Body of pancreas (tissue), 4 donors: ENCODE data around the gene MAP1B. TPM values are rescaled to one million over a fixed set of nuclear protein-coding genes. Genes with fewer than 3 reads are reported as not detected.

ENCODE experiments used
- ATAC-seq: fragments of 150-250 bp; one replicate; pipeline ENCODE4 v1.9.1; 2016
- DNase-seq, 4 donors: peaks; one replicate each; pipeline ENCODE4 v3.0.0-alpha.2; 2019
- H3K27ac ChIP-seq, 4 donors: fragments of 200-600 bp; sonication (generic); 1 replicate in 3 of 4; 2 replicates in 1 of 4; pipeline versions ENCODE4 v1.5.1 to v1.6.1; 2016 to 2019; ENCODE audit warnings: mild to moderate bottlenecking in 1 of 4, mixed read lengths in 1 of 4, moderate library complexity in 1 of 4
- H3K27me3 ChIP-seq, 2 donors: fragments of 200-600 bp; sonication (generic); one replicate each; pipeline ENCODE4 v1.6.0; 2016; ENCODE audit warnings: mild to moderate bottlenecking in 1 of 2
- H3K36me3 ChIP-seq, 2 donors: fragments of 200-600 bp; sonication (generic); replicated peaks in 1 of 2; 2 replicates each; pipeline ENCODE4 v1.5.1; 2016; ENCODE audit warnings: low read depth in 2 of 2; ENCODE audit not compliant: insufficient read depth in 1 of 2
- H3K4me1 ChIP-seq: fragments of 200-600 bp; sonication (generic); one replicate; pipeline ENCODE4 v1.6.0; 2016
- H3K4me3 ChIP-seq, 2 donors: fragments of 200-600 bp; sonication (generic); 1 replicate in 1 of 2; 2 replicates in 1 of 2; pipeline ENCODE4 v1.5.1; 2016 to 2019
- H3K9me3 ChIP-seq, 3 donors: fragments of 200-600 bp; sonication (generic); 1 replicate in 2 of 3; 2 replicates in 1 of 3; pipeline ENCODE4 v1.5.1; 2016
- POLR2A ChIP-seq, 3 donors: fragments of 450-650 bp; IDR thresholded peaks; one replicate each; pipeline ENCODE4 v1.6.1; 2016; ENCODE audit warnings: antibody characterized with exemption in 3 of 3, mild to moderate bottlenecking in 2 of 3
- WGBS, 2 donors: methylation state at CpG; one replicate each; pipeline ENCODE4 v1.1.5; 2017; 5-methylcytosine and 5-hydroxymethylcytosine counted together
- intact Hi-C: fragments of 100-400 bp; cut with DNase I; formaldehyde crosslinking; loops from one replicate; pipeline ENCODE4 v1.15.1; 2023
- total RNA-seq, 2 donors: library from RNA; depleted of rRNA; stranded (reverse); fragments of >200 nt; gene quantifications; one replicate each; pipeline ENCODE4 v1.1.0, GENCODE V29; 2016
- TF ChIP-seq, protein P1 (sequence below), 7 experiments: fragments of 450-650 bp in 4 of 7; fragments of 200-600 bp in 3 of 7; sonication (generic) in 3 of 7; IDR thresholded peaks; one replicate each; pipeline ENCODE4 v1.5.1; 2016 to 2019; ENCODE audit warnings: antibody characterized with exemption in 7 of 7

MAP1B gene
- total RNA-seq, 2 donors from 2014 or later: 30.4 to 69.9 TPM

DNA sequence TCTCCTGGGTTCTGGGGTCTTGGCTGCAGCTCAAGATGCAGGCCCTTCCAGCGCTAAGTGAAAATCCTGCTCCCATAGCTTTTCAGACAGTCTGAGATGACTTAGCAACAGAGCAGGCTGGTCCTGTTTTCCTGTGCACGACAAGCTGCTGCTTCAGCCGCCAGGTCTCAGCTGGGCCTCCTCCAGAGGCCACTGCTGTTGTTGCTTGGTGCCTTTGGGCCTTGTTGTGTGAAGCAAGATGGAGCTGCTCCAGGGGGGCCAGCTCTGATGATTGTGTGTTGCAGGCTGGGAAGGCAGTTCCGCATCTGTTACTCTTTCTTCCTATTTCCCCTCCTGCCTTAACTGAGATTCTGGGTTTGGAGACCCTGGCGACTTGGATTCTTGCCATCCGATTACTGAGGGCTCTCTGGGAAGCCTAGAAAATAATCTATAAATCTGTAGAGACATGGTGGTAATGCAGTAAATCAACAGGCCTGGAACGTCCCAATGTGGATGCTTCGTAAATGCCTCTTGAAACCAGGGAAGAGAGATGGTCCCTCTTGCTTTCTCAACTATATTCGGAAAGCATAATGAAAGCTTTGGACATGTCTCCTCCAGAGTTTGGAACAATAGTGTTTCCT is 3.2 kb downstream of the MAP1B start:
- Histone ChIP-seq H3K27me3 (peaks cover 0 to 8% of the 10 kb centered on the region in 2 donors), H3K4me3 (no peak overlapping the region), H3K9me3 (no peaks in the 10 kb centered on the region), H3K27ac (no peak overlapping the region), H3K4me1 (peaks cover 24% of the 10 kb centered on the region), H3K36me3 (no peaks in the 10 kb centered on the region)
- ATAC-seq (no peak), DNase-seq (no peak)
- 68 to 78% methylated on average over 8 to 9 of the region's 9 CpGs for WGBS, 2 donors
- intact Hi-C loops: no loop called here
- no peak for TF ChIP-seq POLR2A (IDR thresholded peaks at IDR 0.05)
- TF ChIP-seq, protein P1, sequence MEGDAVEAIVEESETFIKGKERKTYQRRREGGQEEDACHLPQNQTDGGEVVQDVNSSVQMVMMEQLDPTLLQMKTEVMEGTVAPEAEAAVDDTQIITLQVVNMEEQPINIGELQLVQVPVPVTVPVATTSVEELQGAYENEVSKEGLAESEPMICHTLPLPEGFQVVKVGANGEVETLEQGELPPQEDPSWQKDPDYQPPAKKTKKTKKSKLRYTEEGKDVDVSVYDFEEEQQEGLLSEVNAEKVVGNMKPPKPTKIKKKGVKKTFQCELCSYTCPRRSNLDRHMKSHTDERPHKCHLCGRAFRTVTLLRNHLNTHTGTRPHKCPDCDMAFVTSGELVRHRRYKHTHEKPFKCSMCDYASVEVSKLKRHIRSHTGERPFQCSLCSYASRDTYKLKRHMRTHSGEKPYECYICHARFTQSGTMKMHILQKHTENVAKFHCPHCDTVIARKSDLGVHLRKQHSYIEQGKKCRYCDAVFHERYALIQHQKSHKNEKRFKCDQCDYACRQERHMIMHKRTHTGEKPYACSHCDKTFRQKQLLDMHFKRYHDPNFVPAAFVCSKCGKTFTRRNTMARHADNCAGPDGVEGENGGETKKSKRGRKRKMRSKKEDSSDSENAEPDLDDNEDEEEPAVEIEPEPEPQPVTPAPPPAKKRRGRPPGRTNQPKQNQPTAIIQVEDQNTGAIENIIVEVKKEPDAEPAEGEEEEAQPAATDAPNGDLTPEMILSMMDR (IDR thresholded peaks at IDR 0.05): no peak

DNA sequence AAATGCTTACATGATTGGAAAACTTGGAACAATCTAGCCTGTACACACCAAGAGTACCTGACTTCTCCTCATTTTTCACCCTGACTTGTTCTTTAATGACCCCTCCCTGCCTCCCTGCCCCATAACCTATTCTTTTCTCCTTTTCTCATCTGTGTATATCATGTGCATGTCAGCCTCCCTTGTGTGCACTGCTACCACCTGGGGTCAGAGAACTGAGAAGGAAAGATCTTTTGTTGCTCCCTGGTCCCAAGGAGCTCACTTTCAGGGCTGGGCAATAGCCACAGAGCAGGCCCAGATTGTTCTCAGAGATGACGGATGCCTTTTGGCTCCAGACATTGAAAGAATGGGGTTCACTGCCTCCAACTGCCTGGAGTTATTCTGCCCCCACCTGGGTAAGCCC is 5.1 kb downstream of the MAP1B start:
- intact Hi-C loops: no loop called here
- H3K27ac ChIP-seq: no peak overlapping the region
- no peak for TF ChIP-seq POLR2A (IDR thresholded peaks at IDR 0.05)
- TF ChIP-seq, protein P1 (IDR thresholded peaks at IDR 0.05): no peak
- no peaks in the 10 kb centered on the region for H3K9me3 ChIP-seq
- no peaks in the 10 kb centered on the region for H3K36me3 ChIP-seq
- H3K4me1 ChIP-seq: peaks cover 17% of the 10 kb centered on the region
- H3K27me3 ChIP-seq: peaks cover 0 to 8% of the 10 kb centered on the region in 2 donors
- H3K4me3 ChIP-seq: no peak overlapping the region
- ATAC-seq: no peak
- DNase-seq: no peak
- 78 to 80% methylated on average over 1 of the region's 1 CpG for WGBS, 2 donors

DNA sequence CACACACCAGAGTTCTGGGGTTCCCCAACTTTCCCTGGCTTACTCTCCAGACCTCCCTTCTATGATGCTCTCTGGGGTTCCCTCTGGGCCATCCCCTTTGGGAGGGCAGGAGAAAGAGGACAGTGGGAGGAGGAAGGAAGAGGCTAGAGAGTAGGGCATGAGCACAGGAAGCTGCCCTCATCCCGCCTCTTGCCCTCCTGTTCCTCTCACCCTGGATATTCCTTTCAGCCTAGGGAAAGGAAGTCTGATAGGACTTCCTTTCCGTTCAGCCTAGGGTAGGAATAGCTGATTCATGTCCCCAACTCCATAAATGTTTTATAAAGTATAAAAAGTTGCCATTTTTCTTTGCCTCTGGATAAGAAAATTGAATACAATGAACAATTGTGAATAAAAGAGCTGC is 7.4 kb downstream of the MAP1B start:
- Histone ChIP-seq H3K36me3 (no peaks in the 10 kb centered on the region), H3K4me1 (no peaks in the 10 kb centered on the region), H3K27ac (no peak overlapping the region), H3K9me3 (peaks cover 0 to 7% (median 0%) of the 10 kb centered on the region in 3 donors), H3K4me3 (no peak overlapping the region), H3K27me3 (no peaks in the 10 kb centered on the region)
- TF ChIP-seq POLR2A (IDR thresholded peaks at IDR 0.05): no peak
- TF ChIP-seq, protein P1 (IDR thresholded peaks at IDR 0.05): no peak
- no peak for ATAC-seq
- intact Hi-C loops: no loop called here
- WGBS, 2 donors: 71 to 73% methylated on average over 2 of the region's 2 CpGs
- no peak for DNase-seq

DNA sequence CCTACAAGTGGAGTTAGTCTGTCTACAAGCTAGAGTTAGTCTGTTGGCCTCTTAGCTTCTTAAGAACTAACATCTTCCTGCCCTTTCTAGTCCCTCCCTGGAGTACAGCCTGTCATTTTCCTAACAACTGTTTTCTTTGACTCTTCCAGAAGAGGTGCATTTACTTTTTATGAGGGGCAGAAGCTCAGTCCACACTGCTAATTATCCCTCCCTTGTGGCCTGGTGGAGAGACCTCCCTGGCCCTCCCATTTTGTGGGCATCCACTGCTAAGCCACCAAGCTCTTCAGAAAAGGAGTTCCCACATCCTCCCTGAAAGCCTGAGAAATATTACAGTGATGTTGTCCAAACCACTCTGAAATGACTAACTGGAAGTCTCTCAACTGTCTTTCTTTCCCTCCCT is 8.0 kb downstream of the MAP1B start:
- Histone ChIP-seq H3K27ac (no peak overlapping the region), H3K4me3 (no peak overlapping the region)

More for the DNA sequence above, 8.0 kb downstream of the MAP1B start:
- Histone ChIP-seq H3K36me3 (no peaks in the 10 kb centered on the region), H3K4me1 (no peaks in the 10 kb centered on the region), H3K9me3 (peaks cover 0 to 7% (median 0%) of the 10 kb centered on the region in 3 donors), H3K27me3 (no peaks in the 10 kb centered on the region)
- DNase-seq: no peak
- intact Hi-C loops: no loop called here
- no peak for TF ChIP-seq POLR2A (IDR thresholded peaks at IDR 0.05)
- TF ChIP-seq, protein P1 (IDR thresholded peaks at IDR 0.05): no peak
- ATAC-seq: no peak
